Measurements from ENCODE around the gene PRICKLE2.

GRCh38 chr3:64102147-64102546, 123.1 kb downstream of the PRICKLE2 start:
- TF ChIP-seq RAD21 (IDR thresholded peaks at IDR 0.05) (no peak), CTCF (IDR thresholded peaks at IDR 0.05; ENCODE audit: low read depth, low read length, missing input control) (no peak), ATF3 (IDR thresholded peaks at IDR 0.05) (no peak), JUND (IDR thresholded peaks at IDR 0.05) (no peak), YY1 (IDR thresholded peaks at IDR 0.05) (no peak), EGR1 (IDR thresholded peaks at IDR 0.05; ENCODE audit: low read depth in 2 of 2) (no peak), ZBTB33 (IDR thresholded peaks at IDR 0.05) (no peak), REST (IDR thresholded peaks at IDR 0.05) (no peak), TAF1 (conservative IDR thresholded peaks at IDR 0.05) (no peak), FOXA1 (IDR thresholded peaks at IDR 0.05) (no peak), MAX (IDR thresholded peaks at IDR 0.05) (no peak), HNF4G (IDR thresholded peaks at IDR 0.05) (no peak)

All from liver (tissue), 3 donors.